ENCODE measurements around the gene TENM4.

GRCh38 chr11:79045800-79046304 is 395.0 kb downstream of the TENM4 start:
- TF ChIP-seq CTCF (IDR thresholded peaks at IDR 0.05; ENCODE audit: borderline replicate concordance, extremely low read depth, low read length, poor library complexity, severe bottlenecking), result no peak
- no peak for TF ChIP-seq EZH2 (IDR thresholded peaks at IDR 0.05; ENCODE audit: borderline replicate concordance, low read depth, low read length, severe bottlenecking)

All from DND-41 (cell line).